Stimulated activated CD4-positive, alpha-beta T cell treated with anti-CD3 and anti-CD28 coated beads, TNF-alpha, amount 100 ng/mL, for 1 hour (primary cell): Measurements from ENCODE around the gene RNU7-1.

ENCODE experiments used
- DNase-seq, 3 donors: peaks; one replicate each; pipeline ENCODE4 v3.0.0-alpha.2; 2020; ENCODE audit warnings: low read depth in 3 of 3, low spot score in 1 of 3

RNU7-1 gene

DNA sequence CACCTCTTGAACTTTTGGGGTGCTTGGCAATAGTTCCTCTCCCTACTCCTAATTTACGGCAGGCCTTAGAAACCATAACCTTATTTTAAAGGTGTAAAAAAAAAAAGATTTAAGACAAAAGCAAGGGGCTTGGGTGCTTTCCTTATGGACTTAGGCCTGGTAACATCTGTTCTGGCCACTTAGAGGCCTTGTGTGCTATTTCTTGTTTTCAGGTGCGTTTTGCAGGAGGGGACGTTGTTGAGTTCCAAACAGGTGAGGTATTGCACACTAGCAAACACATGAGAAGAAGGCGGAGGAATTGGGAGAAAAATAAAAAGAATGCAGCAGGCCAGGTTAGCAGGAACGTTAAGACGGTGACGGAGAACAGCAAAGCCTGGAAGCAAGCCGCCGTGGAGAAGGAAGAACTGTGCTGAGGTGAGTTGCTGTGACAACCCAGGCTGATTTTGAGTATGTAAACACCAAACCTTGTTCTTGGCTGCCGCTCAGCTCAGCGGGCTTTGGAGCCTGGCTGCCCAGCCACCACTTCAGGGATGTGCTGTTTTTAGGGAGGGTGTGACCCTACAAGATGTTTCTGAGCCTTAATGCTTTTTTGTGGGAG, 44.4 kb downstream of the RNU7-1 start:
- no peak for DNase-seq
